IMR-90 (cell line): Measurements from ENCODE around the gene PCDHGA4. TPM values are rescaled to one million over a fixed set of nuclear protein-coding genes. Genes with fewer than 3 reads are reported as not detected.
A peak's percentile ranks its signal among the peaks of the same experiment; 100 is the strongest.

Source experiments
- ATAC-seq: fragments of 200-7000 bp; cut with Tn5 transposase; 2 replicates; pipeline ENCODE4 v1.9.1; 2020; ENCODE audit warnings: low read depth, mild to moderate bottlenecking, moderate library complexity
- BruUV-seq: library from RNA; stranded (reverse); fragments of 400-500 nt; replicated peaks from 2 replicates; lab custom pipeline; 2021; lab: Mats Ljungman, UMichigan
- CTCF ChIA-PET: fragments of 300-600 bp; formaldehyde crosslinking; extraction: SDS; loops from one replicate; lab custom pipeline; 2021; ENCODE audit warnings: antibody characterized with exemption; lab: Yijun Ruan, JAX
- POLR2A ChIA-PET: fragments of 300-600 bp; sonication (Branson Sonifier 250); formaldehyde crosslinking; loops from one replicate; lab custom pipeline; 2022; ENCODE audit warnings: antibody characterized with exemption; ENCODE audit not compliant: unreplicated experiment; lab: Charles Lee
- DNase-seq: peaks from one replicate; pipeline ENCODE4 v3.0.0; 2013
- H2AFZ ChIP-seq: replicated peaks from 2 replicates; pipeline ENCODE3; 2013; ENCODE audit warnings: low read length, mild to moderate bottlenecking; ENCODE audit not compliant: poor library complexity
- H2AK5ac ChIP-seq: 2 replicates; pipeline ENCODE4 v1.6.1; 2013; ENCODE audit warnings: low read depth, low read length, inconsistent platforms
- H2AK9ac ChIP-seq: replicated peaks from 2 replicates; pipeline ENCODE3; 2013; ENCODE audit warnings: mild to moderate bottlenecking, low read depth, low read length, moderate library complexity; ENCODE audit not compliant: poor library complexity
- H2BK120ac ChIP-seq: 2 replicates; pipeline ENCODE4 v1.6.1; 2013; ENCODE audit warnings: low read depth, low read length, inconsistent platforms
- H2BK15ac ChIP-seq: 3 replicates; pipeline ENCODE4 v1.6.1; 2013; ENCODE audit warnings: low read depth, low read length, inconsistent platforms
- H2BK20ac ChIP-seq: 2 replicates; pipeline ENCODE4 v1.6.1; 2013; ENCODE audit warnings: low read depth, mild to moderate bottlenecking, inconsistent platforms, low read length, moderate library complexity
- H2BK5ac ChIP-seq: 2 replicates; pipeline ENCODE4 v1.6.1; 2013; ENCODE audit warnings: mild to moderate bottlenecking, low read depth, low read length, inconsistent platforms; ENCODE audit not compliant: poor library complexity, severe bottlenecking
- H3K14ac ChIP-seq: replicated peaks from 2 replicates; pipeline ENCODE4 v1.6.1; 2013; ENCODE audit warnings: low read depth, low read length, inconsistent platforms
- H3K18ac ChIP-seq: 2 replicates; pipeline ENCODE4 v1.6.1; 2013; ENCODE audit warnings: low read depth, low read length, control low read depth
- H3K23ac ChIP-seq: 2 replicates; pipeline ENCODE4 v1.6.1; 2013; ENCODE audit warnings: low read depth, low read length, inconsistent platforms
- H3K27ac ChIP-seq: 2 replicates; pipeline ENCODE4 v1.5.1; 2013; ENCODE audit warnings: mild to moderate bottlenecking, control low read depth, low read length; ENCODE audit not compliant: insufficient read depth
- H3K27me3 ChIP-seq: 2 replicates; pipeline ENCODE4 v1.6.1; 2013; ENCODE audit warnings: low read length; ENCODE audit not compliant: control insufficient read depth, insufficient read depth
- H3K36me3 ChIP-seq: 2 replicates; pipeline ENCODE4 v1.6.1; 2013; ENCODE audit warnings: low read length, mixed read lengths; ENCODE audit not compliant: control insufficient read depth, insufficient read depth
- H3K4ac ChIP-seq: 2 replicates; pipeline ENCODE4 v1.6.1; 2013; ENCODE audit warnings: low read depth, low read length, inconsistent platforms
- H3K4me1 ChIP-seq: 2 replicates; pipeline ENCODE4 v1.6.1; 2013; ENCODE audit warnings: low read length, mixed read lengths; ENCODE audit not compliant: control insufficient read depth, insufficient read depth
- H3K4me2 ChIP-seq: 2 replicates; pipeline ENCODE4 v1.6.1; 2013; ENCODE audit warnings: low read depth, mild to moderate bottlenecking, control low read depth, low read length, moderate library complexity
- H3K4me3 ChIP-seq: 2 replicates; pipeline ENCODE4 v1.5.1; 2013; ENCODE audit warnings: low read depth, mild to moderate bottlenecking, control low read depth, low read length, moderate library complexity; ENCODE audit not compliant: insufficient read depth
- H3K56ac ChIP-seq: 2 replicates; pipeline ENCODE4 v1.6.1; 2013; ENCODE audit warnings: low read length, inconsistent platforms; ENCODE audit not compliant: insufficient read depth; ENCODE audit errors: extremely low read depth
- H3K79me1 ChIP-seq, 2 experiments: 2 replicates each; pipeline ENCODE4 v1.6.1; 2013; ENCODE audit warnings: low read length in 2 of 2, inconsistent platforms in 1 of 2, low read depth in 1 of 2
- H3K9ac ChIP-seq: 2 replicates; pipeline ENCODE4 v1.6.1; 2013; ENCODE audit warnings: low read depth, low read length, control low read depth
- H3K9me1 ChIP-seq: 2 replicates; pipeline ENCODE4 v1.6.1; 2013; ENCODE audit warnings: low read length, inconsistent platforms; ENCODE audit not compliant: insufficient read depth
- H3K9me3 ChIP-seq: 2 replicates; pipeline ENCODE4 v1.6.1; 2013; ENCODE audit warnings: low read length; ENCODE audit not compliant: control insufficient read depth, insufficient read depth
- H4K20me1 ChIP-seq: 2 replicates; pipeline ENCODE4 v1.6.1; 2013; ENCODE audit warnings: low read length, inconsistent platforms; ENCODE audit not compliant: insufficient read depth
- H4K5ac ChIP-seq: 2 replicates; pipeline ENCODE4 v1.6.1; 2013; ENCODE audit warnings: mild to moderate bottlenecking, low read depth, low read length, control low read depth
- H4K8ac ChIP-seq, 2 experiments: 2 replicates each; pipeline ENCODE4 v1.6.1; 2013; ENCODE audit warnings: low read depth in 2 of 2, low read length in 2 of 2, control low read depth in 1 of 2, inconsistent platforms in 1 of 2
- H4K91ac ChIP-seq: 2 replicates; pipeline ENCODE4 v1.6.1; 2013; ENCODE audit warnings: low read depth, low read length, inconsistent platforms; ENCODE audit not compliant: insufficient read depth
- CTCF ChIP-seq: conservative IDR thresholded peaks from 2 replicates; pipeline ENCODE4 v1.5.1; 2012; ENCODE audit warnings: mild to moderate bottlenecking, low read depth, low read length, improper control_type of control experiment
- MAFK ChIP-seq: IDR thresholded peaks from 2 replicates; pipeline ENCODE4 v1.6.1; 2012; ENCODE audit warnings: low read depth, low read length, improper control_type of control experiment
- RAD21 ChIP-seq: IDR thresholded peaks from 2 replicates; pipeline ENCODE4 v1.6.1; 2012; ENCODE audit warnings: low read length, improper control_type of control experiment
- WGBS, 2 experiments: methylation state at CpG; one replicate each; pipeline versions ENCODE4 v1.1.5 to v1.1.7; 2013; ENCODE audit warnings: missing lambda C conversion rate in 2 of 2; ENCODE audit not compliant: insufficient read length in 1 of 2; ENCODE audit errors: extremely low coverage in 2 of 2; 5-methylcytosine and 5-hydroxymethylcytosine counted together
- dilution Hi-C: fragments of 300-500 bp; cut with HindIII; formaldehyde crosslinking; loops from one replicate; pipeline ENCODE4 v1.14.3; 2018; ENCODE audit warnings: low sequenced_read_pairs; ENCODE audit not compliant: unreplicated experiment
- in situ Hi-C: fragments of 300-500 bp; cut with MboI; formaldehyde crosslinking; loops from 3 replicates; pipeline ENCODE4 v1.14.3; 2019; ENCODE audit warnings: low sequenced_read_pairs, inconsistent platforms, mixed read lengths
- intact Hi-C: fragments of 100-400 bp; cut with micrococcal nuclease; formaldehyde crosslinking; loops from 2 replicates; pipeline ENCODE4 v1.10.0; 2022
- polyA plus RNA-seq, 3 experiments: library from polyadenylated mRNA; depleted of rRNA; stranded (reverse); fragments of >200 nt; gene quantifications; 2 replicates each; pipeline ENCODE4 v1.2.3, GENCODE V29; 2012; ENCODE audit warnings: low replicate concordance in 1 of 3
- total RNA-seq: library from RNA; depleted of rRNA; stranded (reverse); fragments of >200 nt; gene quantifications from 2 replicates; pipeline ENCODE4 v1.2.3, GENCODE V29; 2012

The PCDHGA4 gene
- total and polyA plus RNA-seq, 2 of the 4 experiments (the other 2 are of a cell fraction): 3.5 to 5.4 TPM

GRCh38 chr5:141392429-141393198, 37.8 kb downstream of the PCDHGA4 start, which contains the start of gene PCDHGA8:
Gene PCDHGA8 (plus strand): TSS chr5:141392633. CDS start chr5:141392814, 181 bp downstream.
- Histone ChIP-seq H4K8ac (no peak within 1 kb of the TSS), H3K79me1 (peaks cover 7% of the 10 kb centered on the region in 2 experiments; a peak in 3 of 4 replicates), H2BK20ac (no peak within 1 kb of the TSS), H3K27me3 (no peaks in the 10 kb centered on the region), H2AK9ac (peak within 1 kb of the TSS; percentile 28), H2BK5ac (no peak within 1 kb of the TSS), H3K9me3 (peaks cover 51% of the 10 kb centered on the region), H2BK120ac (no peak within 1 kb of the TSS), H2AK5ac (no peak within 1 kb of the TSS), H3K27ac (no peak within 1 kb of the TSS), H3K18ac (no peak within 1 kb of the TSS), H4K5ac (no peak within 1 kb of the TSS), H3K4ac (no peak within 1 kb of the TSS), H3K4me1 (peaks cover 1% of the 10 kb centered on the region; the same call in 1 of the 2 replicates), H4K91ac (no peak within 1 kb of the TSS), H2BK15ac (no peak within 1 kb of the TSS), H2AFZ (peak within 1 kb of the TSS; percentile 67), H3K23ac (no peak within 1 kb of the TSS), H3K4me2 (no peak within 1 kb of the TSS; the same call in 1 of the 2 replicates), H3K4me3 (no peak within 1 kb of the TSS; the same call in 1 of the 2 replicates), H4K20me1 (no peaks in the 10 kb centered on the region), H3K14ac (no peak within 1 kb of the TSS), H3K56ac (no peak within 1 kb of the TSS), H3K9me1 (no peaks in the 10 kb centered on the region), H3K36me3 (peaks cover 24% of the 10 kb centered on the region), H3K9ac (no peak within 1 kb of the TSS)
- dilution Hi-C loops: no loop called here
- ChIA-PET POLR2A (no interaction called here), CTCF (no interaction called here)
- peak; percentile 49 for DNase-seq
- no peak for ATAC-seq
- intact Hi-C loops: no loop called here
- in situ Hi-C loops: no loop called here
- TF ChIP-seq RAD21 (peak; percentile 30; the same call in 1 of the 2 replicates), MAFK (no peak), CTCF (peak; percentile 40)
- no TSS peak for BruUV-seq
- 33% methylated on average over 9 of the region's 38 CpGs; no CpG with 5 or more reads in 1 of the 2 experiments for WGBS, 2 experiments
